K562 (cell line): ENCODE measurements around the gene LINS1. TPM values are rescaled to one million over a fixed set of nuclear protein-coding genes. Genes with fewer than 3 reads are reported as not detected.

Source experiments
- EGR1 ChIP-seq: fragments of 450-650 bp; conservative IDR thresholded peaks from 2 replicates; pipeline ENCODE4 v1.6.1; 2017; ENCODE audit warnings: mild to moderate bottlenecking
- MTA3 ChIP-seq: fragments of 450-650 bp; formaldehyde crosslinking; IDR thresholded peaks from 2 replicates; pipeline ENCODE4 v1.6.1; 2017; ENCODE audit warnings: mild to moderate bottlenecking, borderline replicate concordance
- NCOA1 ChIP-seq: fragments of 450-650 bp; IDR thresholded peaks from 2 replicates; pipeline ENCODE4 v1.6.1; 2016; ENCODE audit warnings: low read depth
- RAD21 ChIP-seq, 2 experiments: fragments of 250-450 bp in 1 of 2; fragments of 450-650 bp in 1 of 2; sonication (Bioruptor Pico) in 1 of 2; formaldehyde crosslinking in 1 of 2; IDR thresholded peaks in 1 of 2; conservative IDR thresholded peaks in 1 of 2; 2 replicates each; pipeline versions ENCODE4 v1.4.0 to v1.8.0; 2020 to 2022; ENCODE audit warnings: mild to moderate bottlenecking in 2 of 2, moderate library complexity in 1 of 2
- SMARCA4 ChIP-seq: fragments of 450-650 bp; IDR thresholded peaks from 2 replicates; pipeline ENCODE4 v1.6.1; 2016
- TGIF2 ChIP-seq: sonication (generic); formaldehyde crosslinking; IDR thresholded peaks from 2 replicates; pipeline ENCODE4 v1.8.1; 2022; ENCODE audit warnings: mild to moderate bottlenecking, missing genetic modification reagents, moderate library complexity
- ZKSCAN1 ChIP-seq: fragments of 150-350 bp; IDR thresholded peaks from 2 replicates; pipeline ENCODE4 v1.6.1; 2016; ENCODE audit warnings: low read depth, low read length
- ZNF253 ChIP-seq: fragments of 250-450 bp; sonication (Bioruptor Pico); conservative IDR thresholded peaks from 2 replicates; pipeline ENCODE4 v1.6.1; 2021; ENCODE audit warnings: mild to moderate bottlenecking
- ZNF318 ChIP-seq, 2 experiments: fragments of 450-650 bp; IDR thresholded peaks; 2 replicates each; pipeline ENCODE4 v1.6.1; 2016; ENCODE audit warnings: mild to moderate bottlenecking in 2 of 2, borderline replicate concordance in 1 of 2, low read depth in 1 of 2, moderate library complexity in 1 of 2
- ZNF445 ChIP-seq: fragments of 250-450 bp; sonication (Bioruptor Pico); IDR thresholded peaks from 2 replicates; pipeline ENCODE4 v1.4.0; 2020; ENCODE audit warnings: low read depth, mild to moderate bottlenecking, moderate library complexity
- ZNF668 ChIP-seq: fragments of 250-450 bp; sonication (Bioruptor Pico); IDR thresholded peaks from 2 replicates; pipeline ENCODE4 v1.8.0; 2022; ENCODE audit warnings: mild to moderate bottlenecking, inconsistent platforms
- polyA plus RNA-seq, 8 experiments: library from polyadenylated mRNA; depleted of rRNA in 4 of 8; stranded (reverse) in 5 of 8; unstranded in 3 of 8; fragments of >200 nt; fragmentation: Nextera tagmentation in 2 of 8; fragmentation: Illumina TruSeq in 1 of 8; extraction: Ambion mirVana in 2 of 8; extraction: Trizol in 1 of 8; gene quantifications; 2 replicates each; pipeline versions ENCODE4 v1.2.1 to v1.2.3, GENCODE V29; 2011 to 2014; ENCODE audit warnings: inconsistent platforms in 1 of 8, missing spikeins in 1 of 8
- total RNA-seq, 7 experiments: library from RNA; depleted of rRNA in 6 of 7; stranded (reverse); fragments of >200 nt in 6 of 7; fragmentation: Illumina TruSeq in 2 of 7; extraction: Trizol in 2 of 7; gene quantifications; 2 replicates each; pipeline versions ENCODE4 v1.2.1 to v1.2.3, GENCODE V29; 2011 to 2021; ENCODE audit warnings: low replicate concordance in 1 of 7
- TF ChIP-seq, protein P1 (sequence below): fragments of 250-450 bp; sonication (Bioruptor Pico); IDR thresholded peaks from 2 replicates; pipeline ENCODE4 v1.4.0; 2020; ENCODE audit warnings: borderline replicate concordance
- TF ChIP-seq, protein P2 (sequence below): fragments of 450-650 bp; formaldehyde crosslinking; IDR thresholded peaks from 2 replicates; pipeline ENCODE4 v1.4.0; 2022; ENCODE audit warnings: missing genetic modification characterization

LINS1 gene
- total and polyA plus RNA-seq, 9 of the 15 experiments (the other 6 are each of a cell fraction or from before 2014, with no cell fraction given): 15.4 to 31.4 (median 24.6) TPM

DNA sequence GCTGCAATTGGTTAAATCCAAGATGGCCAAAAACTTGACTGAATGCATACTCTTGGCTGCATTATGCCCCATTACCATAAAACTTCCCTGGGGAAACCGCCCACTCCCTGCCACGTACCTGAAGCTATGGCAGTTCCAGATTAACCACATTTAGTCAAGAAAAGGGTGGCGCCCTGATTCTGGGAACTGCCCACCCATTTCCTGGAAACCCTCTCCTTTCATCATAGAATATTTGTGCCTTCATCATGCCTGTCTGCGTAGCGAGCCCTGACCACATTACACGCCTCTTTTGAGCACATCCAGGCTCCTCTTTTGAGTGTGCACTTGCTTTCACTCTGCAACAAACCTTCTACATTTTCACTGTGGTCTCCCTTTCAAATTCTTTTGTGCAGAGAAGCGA lies 5.2 kb downstream of the LINS1 start (continued):
- TF ChIP-seq, protein P1, sequence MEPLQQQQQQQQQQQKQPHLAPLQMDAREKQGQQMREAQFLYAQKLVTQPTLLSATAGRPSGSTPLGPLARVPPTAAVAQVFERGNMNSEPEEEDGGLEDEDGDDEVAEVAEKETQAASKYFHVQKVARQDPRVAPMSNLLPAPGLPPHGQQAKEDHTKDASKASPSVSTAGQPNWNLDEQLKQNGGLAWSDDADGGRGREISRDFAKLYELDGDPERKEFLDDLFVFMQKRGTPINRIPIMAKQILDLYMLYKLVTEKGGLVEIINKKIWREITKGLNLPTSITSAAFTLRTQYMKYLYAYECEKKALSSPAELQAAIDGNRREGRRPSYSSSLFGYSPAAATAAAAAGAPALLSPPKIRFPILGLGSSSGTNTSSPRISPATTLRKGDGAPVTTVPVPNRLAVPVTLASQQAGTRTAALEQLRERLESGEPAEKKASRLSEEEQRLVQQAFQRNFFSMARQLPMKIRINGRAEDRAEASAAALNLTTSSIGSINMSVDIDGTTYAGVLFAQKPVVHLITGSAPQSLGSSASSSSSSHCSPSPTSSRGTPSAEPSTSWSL (CRISPR knock-in tag): no peak
- no peak for TF ChIP-seq ZNF445 (CRISPR knock-in tag)
- TF ChIP-seq MTA3: peak; percentile 81
- TF ChIP-seq EGR1: peak; percentile 97
- TF ChIP-seq NCOA1: peak; percentile 84
- TF ChIP-seq ZKSCAN1: peak; percentile 62; the same call in 1 of the 2 replicates
- TF ChIP-seq, protein P2, sequence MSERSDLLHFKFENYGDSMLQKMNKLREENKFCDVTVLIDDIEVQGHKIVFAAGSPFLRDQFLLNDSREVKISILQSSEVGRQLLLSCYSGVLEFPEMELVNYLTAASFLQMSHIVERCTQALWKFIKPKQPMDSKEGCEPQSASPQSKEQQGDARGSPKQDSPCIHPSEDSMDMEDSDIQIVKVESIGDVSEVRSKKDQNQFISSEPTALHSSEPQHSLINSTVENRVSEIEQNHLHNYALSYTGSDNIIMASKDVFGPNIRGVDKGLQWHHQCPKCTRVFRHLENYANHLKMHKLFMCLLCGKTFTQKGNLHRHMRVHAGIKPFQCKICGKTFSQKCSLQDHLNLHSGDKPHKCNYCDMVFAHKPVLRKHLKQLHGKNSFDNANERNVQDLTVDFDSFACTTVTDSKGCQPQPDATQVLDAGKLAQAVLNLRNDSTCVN (CRISPR knock-in tag): no peak
- TF ChIP-seq TGIF2 (CRISPR knock-in tag): no peak
- peak in 1 of 2 experiments; percentile 73; a peak in 2 of 4 replicates for TF ChIP-seq ZNF318 (IDR thresholded peaks at IDR 0.05; ENCODE audit: borderline replicate concordance in 1 of 2, low read depth in 1 of 2)
- no peak for TF ChIP-seq ZNF253
- peak; percentile 74 for TF ChIP-seq SMARCA4
- TF ChIP-seq RAD21 (CRISPR knock-in tag; conservative IDR thresholded peaks at IDR 0.05 in 1 of 2, IDR thresholded peaks at IDR 0.05 in 1 of 2): 0 out of 4 replicates have a peak, but pooled peaks of 1 of the 2 experiments have one; percentile 4
- no peak for TF ChIP-seq ZNF668 (CRISPR knock-in tag)
